Head of caudate nucleus (tissue), 42 donors: ENCODE results near the gene MRM2.
A peak's percentile ranks its signal among the peaks of the same experiment; 100 is the strongest.

Experiments
- DNase-seq, 42 donors: peaks; one replicate each; pipeline versions ENCODE4 v3.0.0 to v3.0.0-alpha.2; 2020 to 2021; ENCODE audit warnings: mixed read lengths in 7 of 42
- intact Hi-C: fragments of 100-400 bp; cut with DNase I; formaldehyde crosslinking; loops from one replicate; pipeline ENCODE4 v1.15.0; 2022

The MRM2 gene

GRCh38 chr7:2251841-2252771 is 10.1 kb upstream of the MRM2 start:
- intact Hi-C loops = no loop called here
- DNase-seq = peak in 2 of 42 donors; percentile 35 to 60

- intact Hi-C loops = no loop called here
- no peak for DNase-seq
These were observed 9.4 kb upstream of the MRM2 start for GRCh38 chr7:2251381-2251780.

GRCh38 chr7:2249744-2250323 is 7.8 kb upstream of the MRM2 start:
- DNase-seq = no peak
- intact Hi-C loops = loop anchor here (10.0 kb wide), 1 partner anchor 105 kb away; the partner anchor contains the start of gene EIF3B

- intact Hi-C loops = loop anchor here (10.0 kb wide), 1 partner anchor 106 kb away; the partner anchor contains the start of gene EIF3B
- DNase-seq = peak in 36 of 42 donors; percentile 15 to 68 (median 49)
These were observed 7.1 kb upstream of the MRM2 start for GRCh38 chr7:2248984-2249694.

- intact Hi-C loops = loop anchor here (10.0 kb wide), 1 partner anchor 107 kb away; the partner anchor contains the start of gene EIF3B
- DNase-seq = peak in 27 of 42 donors; percentile 17 to 74 (median 44)
These were observed 5.4 kb upstream of the MRM2 start for GRCh38 chr7:2247141-2247995.

GRCh38 chr7:2245883-2246675 is 4.1 kb upstream of the MRM2 start:
- intact Hi-C loops = loop anchor here (10.0 kb wide), 1 partner anchor 109 kb away; the partner anchor contains the start of gene EIF3B
- peak in 41 of 42 donors; percentile 25 to 80 (median 62) for DNase-seq

GRCh38 chr7:2244404-2244995 is 2.5 kb upstream of the MRM2 start:
- intact Hi-C loops = loop anchor here (5.0 to 10.0 kb wide), 2 partner anchors 73 to 110 kb away; partner anchors contain the start of gene EIF3B

GRCh38 chr7:2243458-2243857 is 1.5 kb upstream of the MRM2 start:
- DNase-seq = no peak
- intact Hi-C loops = loop anchor here (5.0 to 10.0 kb wide), 2 partner anchors 74 to 111 kb away; partner anchors contain the start of gene EIF3B

More at GRCh38 chr7:2244404-2244995, 2.5 kb upstream of the MRM2 start:
- no peak for DNase-seq

GRCh38 chr7:2242541-2243429 is 780 bp upstream of the MRM2 start:
- intact Hi-C loops = loop anchor here (5.0 to 10.0 kb wide), 2 partner anchors 75 to 112 kb away; partner anchors contain the start of gene EIF3B
- peak in 1 of 42 donors; percentile 15 for DNase-seq

GRCh38 chr7:2239242-2239641 is 2.8 kb downstream of the MRM2 start:
- intact Hi-C loops = no loop called here
- DNase-seq = no peak

GRCh38 chr7:2237109-2237602 is 4.8 kb downstream of the MRM2 start:
- intact Hi-C loops = no loop called here
- DNase-seq = peak in 27 of 42 donors; percentile 19 to 68 (median 40)

GRCh38 chr7:2233926-2234325 is 8.1 kb downstream of the MRM2 start:
- intact Hi-C loops = no loop called here
- no peak for DNase-seq

- DNase-seq = peak; percentile 78 to 95 (median 91)
- intact Hi-C loops = no loop called here
These were observed 9.1 kb downstream of the MRM2 start, which contains the start of gene MAD1L1 for GRCh38 chr7:2232766-2233520. TSS of gene MAD1L1 (minus strand) at chr7:2232945. CDS start at chr7:2230133, 2,812 bp downstream.

GRCh38 chr7:2231992-2232765 is 9.8 kb downstream of the MRM2 start:
- intact Hi-C loops = no loop called here
- DNase-seq = peak in 1 of 42 donors; percentile 25
